Lower leg skin (tissue), 3 donors: Measurements from ENCODE around the gene LIPC.

Experiments used
- CTCF ChIP-seq, 3 donors: fragments of 450-650 bp; IDR thresholded peaks; one replicate each; pipeline ENCODE4 v1.5.1; 2016; ENCODE audit warnings: antibody characterized with exemption in 3 of 3, mild to moderate bottlenecking in 3 of 3, moderate library complexity in 2 of 3
- POLR2A ChIP-seq, 2 donors: fragments of 450-650 bp; IDR thresholded peaks; one replicate each; pipeline ENCODE4 v1.6.1; 2016 to 2017; ENCODE audit warnings: antibody characterized with exemption in 2 of 2, mild to moderate bottlenecking in 1 of 2, moderate library complexity in 1 of 2

GRCh38 chr15:58536414-58536813 is 104.6 kb downstream of the LIPC start:
- TF ChIP-seq CTCF (IDR thresholded peaks at IDR 0.05) (no peak), POLR2A (IDR thresholded peaks at IDR 0.05) (no peak)
